KOPT-K1 (cell line): ENCODE results near the gene SCFD2.

Source experiments
- H3K27ac ChIP-seq: fragments of 200-600 bp; sonication (generic); 2 replicates; pipeline ENCODE4 v1.5.1; 2016; ENCODE audit warnings: antibody characterized with exemption, mild to moderate bottlenecking, low read depth, low read length; ENCODE audit not compliant: poor library complexity, severe bottlenecking
- H3K36me3 ChIP-seq: fragments of 200-600 bp; sonication (generic); 2 replicates; pipeline ENCODE4 v1.5.1; 2017; ENCODE audit warnings: antibody characterized with exemption, mild to moderate bottlenecking, low read length, moderate library complexity; ENCODE audit not compliant: insufficient read depth
- H3K9me3 ChIP-seq: fragments of 200-600 bp; sonication (generic); 2 replicates; pipeline ENCODE4 v1.5.1; 2017; ENCODE audit warnings: antibody characterized with exemption, low read length, mild to moderate bottlenecking; ENCODE audit not compliant: insufficient read depth, poor library complexity, severe bottlenecking

SCFD2 gene

DNA sequence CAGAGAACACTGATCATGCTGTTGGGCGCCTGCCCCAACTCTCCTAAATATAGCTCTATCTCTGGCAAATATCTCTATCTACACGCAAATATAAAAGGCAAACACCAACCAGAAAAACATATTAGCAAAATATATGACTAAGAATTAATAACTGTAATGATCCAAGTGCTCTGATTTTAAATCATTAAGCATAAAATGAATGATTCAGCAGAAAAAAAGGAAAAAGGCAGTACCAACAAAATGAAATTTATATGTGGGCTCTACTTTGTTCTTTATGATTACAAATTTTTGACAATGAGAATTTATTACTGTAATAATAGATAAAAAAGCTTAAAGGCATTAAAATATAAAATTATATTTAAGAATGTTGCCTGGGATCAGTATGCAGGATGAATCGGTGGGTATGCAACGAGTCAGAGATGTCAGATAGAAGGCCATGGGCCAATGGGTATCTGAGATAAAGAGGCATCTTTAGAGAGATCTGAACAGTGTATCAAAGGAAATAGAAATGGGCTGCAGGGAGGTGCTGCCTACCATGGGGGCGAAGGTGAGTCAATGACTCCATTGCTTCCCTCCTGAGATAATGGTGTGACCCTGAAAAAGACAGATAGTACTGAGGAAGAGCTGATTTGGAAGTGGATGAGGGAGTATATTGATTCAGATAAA is 234.8 kb downstream of the SCFD2 start:
- no peaks in the 10 kb centered on the region; the same call in 1 of the 2 replicates for H3K36me3 ChIP-seq
- H3K9me3 ChIP-seq, result no peaks in the 10 kb centered on the region
- H3K27ac ChIP-seq, result no peak overlapping the region

GRCh38 chr4:53128706-53129357 is 237.0 kb downstream of the SCFD2 start:
- Histone ChIP-seq H3K27ac (no peak overlapping the region), H3K9me3 (no peaks in the 10 kb centered on the region), H3K36me3 (no peaks in the 10 kb centered on the region; the same call in 1 of the 2 replicates)

GRCh38 chr4:53128231-53128630 is 237.6 kb downstream of the SCFD2 start:
- H3K36me3 ChIP-seq, result no peaks in the 10 kb centered on the region; the same call in 1 of the 2 replicates
- H3K27ac ChIP-seq, result no peak overlapping the region
- no peaks in the 10 kb centered on the region for H3K9me3 ChIP-seq

- Histone ChIP-seq H3K9me3 (no peaks in the 10 kb centered on the region), H3K27ac (no peak overlapping the region), H3K36me3 (no peaks in the 10 kb centered on the region; the same call in 1 of the 2 replicates)
Measured at GRCh38 chr4:53127365-53127764, 238.5 kb downstream of the SCFD2 start.

- H3K36me3 ChIP-seq, result no peaks in the 10 kb centered on the region
- H3K27ac ChIP-seq, result no peak overlapping the region
- H3K9me3 ChIP-seq, result no peaks in the 10 kb centered on the region
Measured at GRCh38 chr4:53126099-53126498, 239.8 kb downstream of the SCFD2 start.

DNA sequence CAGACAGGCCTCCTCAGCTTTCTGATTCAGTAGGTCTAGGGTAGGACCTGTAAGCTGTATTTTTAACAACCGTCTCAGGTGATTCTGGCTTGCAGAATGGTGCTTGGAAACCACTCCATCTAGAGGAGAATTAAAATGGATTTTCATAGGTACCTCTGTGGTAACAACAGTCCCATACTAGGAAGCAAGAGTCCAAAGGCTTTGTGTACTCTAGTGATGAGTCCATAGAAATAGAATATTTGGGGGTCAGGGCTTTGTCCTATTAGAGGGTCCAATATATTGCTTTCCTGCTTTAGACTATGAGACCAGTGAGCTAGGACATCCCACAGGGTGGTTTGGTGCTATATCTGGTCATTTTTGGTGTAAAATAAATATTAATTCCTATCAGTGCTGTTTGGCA is 242.0 kb downstream of the SCFD2 start:
- Histone ChIP-seq H3K36me3 (no peaks in the 10 kb centered on the region), H3K9me3 (no peaks in the 10 kb centered on the region), H3K27ac (no peak overlapping the region)

GRCh38 chr4:53123171-53123570 is 242.7 kb downstream of the SCFD2 start:
- no peak overlapping the region for H3K27ac ChIP-seq
- H3K9me3 ChIP-seq, result no peaks in the 10 kb centered on the region
- no peaks in the 10 kb centered on the region for H3K36me3 ChIP-seq

- Histone ChIP-seq H3K27ac (no peak overlapping the region), H3K36me3 (no peaks in the 10 kb centered on the region), H3K9me3 (no peaks in the 10 kb centered on the region)
Measured at GRCh38 chr4:53122280-53123116, 243.4 kb downstream of the SCFD2 start.

DNA sequence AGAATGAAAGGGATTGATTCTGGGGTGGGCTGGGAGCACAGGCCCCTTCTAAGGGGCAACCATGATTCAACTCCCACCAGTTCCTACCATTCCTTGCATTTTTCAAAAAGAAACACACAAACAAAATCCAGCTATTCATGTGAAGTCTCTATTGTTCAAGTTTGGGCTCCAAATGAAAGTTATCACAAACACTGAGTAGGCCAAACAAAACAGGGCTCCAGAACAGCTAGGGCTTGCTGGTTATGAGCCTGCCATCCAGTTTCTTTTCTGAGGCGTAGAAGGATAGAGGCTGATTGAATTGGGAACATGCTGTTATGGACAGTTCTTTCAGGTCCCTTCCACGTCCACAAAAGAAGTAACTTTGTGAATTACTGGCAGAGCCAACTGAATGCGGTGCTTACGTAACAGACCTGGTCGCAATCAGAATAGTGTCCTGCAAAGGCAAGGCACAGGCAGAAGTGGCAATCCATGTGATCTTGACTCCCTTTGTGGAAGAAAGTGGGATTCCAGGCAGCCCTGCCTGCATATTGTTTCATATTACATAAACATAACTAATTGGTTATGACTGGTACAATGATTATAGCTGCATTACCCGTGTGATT is 244.5 kb downstream of the SCFD2 start:
- no peaks in the 10 kb centered on the region for H3K9me3 ChIP-seq
- H3K27ac ChIP-seq, result no peak overlapping the region
- H3K36me3 ChIP-seq, result no peaks in the 10 kb centered on the region

DNA sequence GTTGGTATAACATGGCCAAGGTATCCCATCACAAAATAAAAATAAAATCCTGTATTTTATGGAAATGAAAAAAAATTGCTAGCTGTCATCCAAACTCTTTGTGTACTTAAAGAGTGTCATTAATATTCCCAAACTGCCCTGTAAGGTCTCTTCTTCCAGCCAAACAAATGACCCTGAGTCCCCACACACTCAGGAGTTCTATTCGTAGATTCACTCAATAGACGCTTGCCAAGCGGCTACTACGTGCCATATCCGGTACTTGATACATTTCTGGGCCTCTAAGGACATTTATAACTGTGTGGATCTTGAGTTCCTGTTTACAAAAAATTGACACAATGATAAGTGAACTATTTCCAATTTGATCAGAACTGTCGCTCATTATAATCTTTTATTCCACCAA is 245.1 kb downstream of the SCFD2 start:
- no peaks in the 10 kb centered on the region for H3K36me3 ChIP-seq
- no peaks in the 10 kb centered on the region for H3K9me3 ChIP-seq
- no peak overlapping the region for H3K27ac ChIP-seq

DNA sequence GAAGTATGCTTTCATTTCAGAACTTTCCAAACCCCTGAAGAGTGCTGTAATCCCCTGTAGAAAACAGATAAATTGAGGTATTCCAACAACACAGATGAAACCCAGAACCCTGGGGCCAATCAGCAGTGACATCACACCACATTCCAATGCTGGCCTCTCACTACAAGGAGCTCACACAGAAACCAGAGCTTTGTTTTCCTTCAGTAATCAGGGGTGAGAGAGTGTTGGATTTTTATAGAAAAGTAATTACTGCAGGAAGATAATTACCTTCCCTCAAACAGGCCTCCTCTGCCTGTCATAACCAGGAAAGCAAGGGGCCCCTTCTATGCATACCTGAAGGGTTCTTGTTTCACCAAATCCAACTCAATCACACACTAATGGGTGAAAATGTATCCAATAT is 246.2 kb downstream of the SCFD2 start:
- H3K9me3 ChIP-seq, result no peaks in the 10 kb centered on the region
- H3K36me3 ChIP-seq, result no peaks in the 10 kb centered on the region
- no peak overlapping the region for H3K27ac ChIP-seq

DNA sequence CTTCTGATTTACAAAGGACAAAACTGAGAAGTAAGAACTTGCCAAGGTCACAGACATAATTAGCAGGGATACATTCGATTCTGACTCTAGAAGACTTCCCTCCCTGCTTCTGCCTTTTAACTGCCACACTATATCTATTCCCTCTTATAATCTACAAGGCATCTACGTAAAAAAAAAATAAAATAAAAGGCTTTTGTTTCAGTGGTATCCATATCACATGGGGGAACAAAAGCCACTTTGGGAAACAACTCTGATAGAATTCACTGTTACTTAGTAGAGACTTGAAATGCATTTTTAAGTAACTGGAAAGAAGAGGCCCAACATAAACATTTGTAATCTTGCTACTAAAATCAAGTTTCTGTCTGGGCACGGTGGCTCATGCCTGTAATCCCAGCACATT is 247.2 kb downstream of the SCFD2 start:
- H3K27ac ChIP-seq, result no peak overlapping the region
- no peaks in the 10 kb centered on the region for H3K36me3 ChIP-seq
- no peaks in the 10 kb centered on the region for H3K9me3 ChIP-seq

- Histone ChIP-seq H3K27ac (no peak overlapping the region), H3K9me3 (no peaks in the 10 kb centered on the region), H3K36me3 (no peaks in the 10 kb centered on the region)
Measured at GRCh38 chr4:53116954-53117353, 248.9 kb downstream of the SCFD2 start.

- Histone ChIP-seq H3K27ac (no peak overlapping the region), H3K36me3 (no peaks in the 10 kb centered on the region), H3K9me3 (peaks cover 8% of the 10 kb centered on the region)
Measured at GRCh38 chr4:53113431-53114225, 252.2 kb downstream of the SCFD2 start.
